ENCODE measurements around the gene THG1L.

Gene THG1L

GRCh38 chr5:157747766-157748700 lies 16.8 kb downstream of the THG1L start:
- Mint-ChIP-seq H3K4me1 (peaks cover 20% of the 10 kb centered on the region), H3K4me3 (no peak overlapping the region), H3K36me3 (ENCODE audit: insufficient read depth) (peaks cover 8% of the 10 kb centered on the region), H3K27me3 (no peaks in the 10 kb centered on the region), H3K27ac (ENCODE audit: low read depth) (no peak overlapping the region), H3K9me3 (no peaks in the 10 kb centered on the region)
- DNase-seq (ENCODE audit: low spot score in 2 of 2) (no peak), ATAC-seq (replicated peaks; ENCODE audit: extremely low read depth, poor library complexity, severe bottlenecking) (no peak)

- no peak for ATAC-seq (replicated peaks; ENCODE audit: extremely low read depth, poor library complexity, severe bottlenecking)
Measured at GRCh38 chr5:157748760-157749461, 17.7 kb downstream of the THG1L start.

GRCh38 chr5:157749462-157749799 lies 18.2 kb downstream of the THG1L start:
- no peaks in the 10 kb centered on the region for H3K9me3 Mint-ChIP-seq
- peaks cover 7% of the 10 kb centered on the region for H3K36me3 Mint-ChIP-seq (ENCODE audit: insufficient read depth)
- H3K4me1 Mint-ChIP-seq, result peaks cover 11% of the 10 kb centered on the region
- DNase-seq (ENCODE audit: low spot score in 2 of 2), result no peak
- ATAC-seq (replicated peaks; ENCODE audit: extremely low read depth, poor library complexity, severe bottlenecking), result no peak
- no peaks in the 10 kb centered on the region for H3K27me3 Mint-ChIP-seq
- no peak overlapping the region for H3K27ac Mint-ChIP-seq (ENCODE audit: low read depth)
- no peak overlapping the region for H3K4me3 Mint-ChIP-seq

More at GRCh38 chr5:157748760-157749461, 17.7 kb downstream of the THG1L start:
- no peak for DNase-seq (ENCODE audit: low spot score in 2 of 2)
- Mint-ChIP-seq H3K4me3 (no peak overlapping the region), H3K4me1 (peaks cover 16% of the 10 kb centered on the region), H3K9me3 (no peaks in the 10 kb centered on the region), H3K27me3 (no peaks in the 10 kb centered on the region), H3K36me3 (ENCODE audit: insufficient read depth) (peaks cover 10% of the 10 kb centered on the region), H3K27ac (ENCODE audit: low read depth) (no peak overlapping the region)

DNA sequence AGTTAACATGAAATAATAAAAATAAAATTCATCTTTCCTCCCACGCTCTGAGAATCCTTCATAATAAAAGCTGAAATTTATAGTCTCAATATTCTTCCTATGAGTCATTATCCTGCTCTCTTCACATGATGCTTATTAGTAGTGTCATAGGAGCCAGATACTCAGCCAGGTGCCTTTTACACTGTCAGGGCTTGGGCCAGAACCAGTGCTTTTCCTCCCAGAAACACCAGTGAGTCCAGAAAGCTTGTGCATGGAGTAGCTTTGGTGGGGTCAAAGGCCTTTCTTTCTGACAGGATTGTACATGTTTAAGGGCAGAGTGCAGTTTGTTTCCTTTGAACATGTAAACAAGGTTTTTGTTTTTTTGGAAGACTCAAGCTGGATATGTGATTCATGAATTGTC lies 19.1 kb downstream of the THG1L start:
- H3K4me3 Mint-ChIP-seq, result no peak overlapping the region
- no peaks in the 10 kb centered on the region for H3K9me3 Mint-ChIP-seq
- H3K27me3 Mint-ChIP-seq, result no peaks in the 10 kb centered on the region
- peaks cover 9% of the 10 kb centered on the region for H3K36me3 Mint-ChIP-seq (ENCODE audit: insufficient read depth)
- H3K4me1 Mint-ChIP-seq, result peaks cover 4% of the 10 kb centered on the region
- ATAC-seq (replicated peaks; ENCODE audit: extremely low read depth, poor library complexity, severe bottlenecking), result no peak
- no peak overlapping the region for H3K27ac Mint-ChIP-seq (ENCODE audit: low read depth)
- DNase-seq (ENCODE audit: low spot score in 2 of 2), result no peak

DNA sequence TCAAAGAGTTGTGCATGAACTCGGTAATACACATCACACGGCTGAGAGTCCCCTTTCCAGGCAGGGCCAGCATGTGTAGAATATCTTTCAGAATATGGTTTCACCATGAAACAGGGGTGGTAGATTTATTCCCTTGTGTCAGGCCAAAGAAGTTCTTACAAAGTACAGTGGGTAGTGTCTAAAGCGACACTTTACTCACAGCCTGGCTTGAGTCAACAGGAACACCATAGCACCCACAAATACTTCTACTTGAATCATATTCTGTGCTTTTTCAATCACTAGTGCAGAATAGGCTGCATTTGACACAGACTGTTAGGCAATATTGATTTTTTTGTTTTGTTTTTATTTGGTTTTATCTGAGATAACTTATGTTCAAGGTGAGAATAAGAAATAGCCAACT lies 24.9 kb downstream of the THG1L start:
- no peak overlapping the region for H3K27ac Mint-ChIP-seq (ENCODE audit: low read depth)
- H3K36me3 Mint-ChIP-seq (ENCODE audit: insufficient read depth), result peaks cover 16% of the 10 kb centered on the region
- no peak for ATAC-seq (replicated peaks; ENCODE audit: extremely low read depth, poor library complexity, severe bottlenecking)
- no peak overlapping the region for H3K4me3 Mint-ChIP-seq
- H3K4me1 Mint-ChIP-seq, result no peaks in the 10 kb centered on the region
- H3K9me3 Mint-ChIP-seq, result no peaks in the 10 kb centered on the region
- no peak for DNase-seq (ENCODE audit: low spot score in 2 of 2)
- no peaks in the 10 kb centered on the region for H3K27me3 Mint-ChIP-seq

GRCh38 chr5:157758706-157759105 lies 27.5 kb downstream of the THG1L start:
- H3K27ac Mint-ChIP-seq (ENCODE audit: low read depth), result no peak overlapping the region
- H3K36me3 Mint-ChIP-seq (ENCODE audit: insufficient read depth), result peaks cover 10% of the 10 kb centered on the region
- no peaks in the 10 kb centered on the region for H3K9me3 Mint-ChIP-seq
- no peak for ATAC-seq (replicated peaks; ENCODE audit: extremely low read depth, poor library complexity, severe bottlenecking)
- no peaks in the 10 kb centered on the region for H3K27me3 Mint-ChIP-seq
- no peak for DNase-seq (ENCODE audit: low spot score in 2 of 2)
- no peaks in the 10 kb centered on the region for H3K4me1 Mint-ChIP-seq
- H3K4me3 Mint-ChIP-seq, result no peak overlapping the region

- H3K4me3 Mint-ChIP-seq, result no peak overlapping the region
- no peak for DNase-seq (ENCODE audit: low spot score in 2 of 2)
- no peaks in the 10 kb centered on the region for H3K27me3 Mint-ChIP-seq
- H3K9me3 Mint-ChIP-seq, result no peaks in the 10 kb centered on the region
- peaks cover 4% of the 10 kb centered on the region for H3K36me3 Mint-ChIP-seq (ENCODE audit: insufficient read depth)
- no peaks in the 10 kb centered on the region for H3K4me1 Mint-ChIP-seq
- no peak overlapping the region for H3K27ac Mint-ChIP-seq (ENCODE audit: low read depth)
- ATAC-seq (replicated peaks; ENCODE audit: extremely low read depth, poor library complexity, severe bottlenecking), result no peak
Measured at GRCh38 chr5:157761690-157762621, 30.7 kb downstream of the THG1L start.

DNA sequence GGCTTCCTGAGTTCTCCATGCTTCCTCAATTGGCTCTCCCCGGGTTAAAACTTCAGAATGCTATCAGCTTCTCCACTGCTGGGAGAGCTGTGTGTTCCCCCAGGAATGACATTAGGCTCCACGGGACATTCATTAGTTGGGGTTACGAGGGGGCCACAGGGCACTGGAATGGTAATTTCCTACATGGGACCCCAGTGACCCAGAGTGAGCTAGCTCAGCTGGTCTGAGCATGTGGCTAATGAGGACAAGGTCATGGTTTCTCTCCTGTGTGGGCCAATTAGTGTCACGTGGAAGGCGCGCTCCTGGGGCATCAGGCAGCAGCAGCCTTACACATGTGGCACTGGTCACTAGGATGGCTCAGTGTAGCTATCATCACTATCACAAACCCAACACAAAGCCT lies 33.3 kb downstream of the THG1L start:
- H3K9me3 Mint-ChIP-seq, result no peaks in the 10 kb centered on the region
- H3K27me3 Mint-ChIP-seq, result no peaks in the 10 kb centered on the region
- no peak for ATAC-seq (replicated peaks; ENCODE audit: extremely low read depth, poor library complexity, severe bottlenecking)
- H3K4me3 Mint-ChIP-seq, result no peak overlapping the region
- H3K36me3 Mint-ChIP-seq (ENCODE audit: insufficient read depth), result peaks cover 6% of the 10 kb centered on the region
- DNase-seq (ENCODE audit: low spot score in 2 of 2), result no peak
- no peaks in the 10 kb centered on the region for H3K4me1 Mint-ChIP-seq
- H3K27ac Mint-ChIP-seq (ENCODE audit: low read depth), result no peak overlapping the region

- no peaks in the 10 kb centered on the region for H3K27me3 Mint-ChIP-seq
- ATAC-seq (replicated peaks; ENCODE audit: extremely low read depth, poor library complexity, severe bottlenecking) (no peak), DNase-seq (ENCODE audit: low spot score in 2 of 2) (no peak)
- peaks cover 3% of the 10 kb centered on the region for H3K36me3 Mint-ChIP-seq (ENCODE audit: insufficient read depth)
- no peaks in the 10 kb centered on the region for H3K9me3 Mint-ChIP-seq
- H3K27ac Mint-ChIP-seq (ENCODE audit: low read depth), result no peak overlapping the region
- no peaks in the 10 kb centered on the region for H3K4me1 Mint-ChIP-seq
- H3K4me3 Mint-ChIP-seq, result no peak overlapping the region
Measured at GRCh38 chr5:157766442-157766841, 35.2 kb downstream of the THG1L start.

DNA sequence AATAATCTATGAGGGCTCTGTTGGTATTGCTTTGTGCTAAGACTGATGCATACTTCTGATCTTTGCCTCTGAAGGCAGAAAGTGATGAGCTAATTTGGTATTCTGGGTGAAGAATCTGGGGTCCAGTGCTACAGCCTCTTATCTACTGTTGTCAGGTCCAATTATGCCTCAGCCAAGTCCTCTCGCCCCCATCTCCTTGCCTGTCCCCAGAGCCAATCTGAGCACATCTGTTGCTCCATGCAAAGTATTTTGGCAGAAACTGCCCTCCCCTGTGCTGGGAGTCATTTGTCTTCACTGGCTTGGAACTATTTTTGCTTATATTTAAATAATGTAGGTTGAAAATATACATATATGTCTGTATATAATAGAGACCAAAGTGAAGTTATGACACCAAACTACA lies 35.7 kb downstream of the THG1L start:
- Mint-ChIP-seq H3K9me3 (no peaks in the 10 kb centered on the region), H3K36me3 (ENCODE audit: insufficient read depth) (peaks cover 3% of the 10 kb centered on the region), H3K4me3 (no peak overlapping the region), H3K27ac (ENCODE audit: low read depth) (no peak overlapping the region), H3K4me1 (no peaks in the 10 kb centered on the region), H3K27me3 (no peaks in the 10 kb centered on the region)
- ATAC-seq (replicated peaks; ENCODE audit: extremely low read depth, poor library complexity, severe bottlenecking) (no peak), DNase-seq (ENCODE audit: low spot score in 2 of 2) (no peak)

DNA sequence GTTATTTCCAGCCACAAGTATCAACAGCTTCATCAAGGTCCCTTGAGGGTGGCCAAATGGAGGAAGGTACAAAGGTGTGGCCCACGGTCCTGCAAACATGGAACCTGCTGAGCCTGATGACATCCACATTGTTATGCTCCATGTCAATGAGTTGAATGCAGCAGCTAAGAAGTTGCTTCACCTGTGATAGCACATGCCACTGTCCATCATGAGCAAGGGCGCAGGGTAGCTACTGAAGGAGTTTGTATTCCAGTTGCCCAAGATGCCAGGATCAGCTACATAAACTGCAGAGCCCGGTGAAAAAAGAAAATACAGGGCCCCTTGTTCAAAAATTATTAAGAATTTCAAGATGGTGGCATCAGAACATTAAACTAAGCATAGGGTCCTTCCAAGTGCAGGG lies 36.5 kb downstream of the THG1L start:
- Mint-ChIP-seq H3K9me3 (no peaks in the 10 kb centered on the region), H3K27me3 (no peaks in the 10 kb centered on the region), H3K27ac (ENCODE audit: low read depth) (no peak overlapping the region)

DNA sequence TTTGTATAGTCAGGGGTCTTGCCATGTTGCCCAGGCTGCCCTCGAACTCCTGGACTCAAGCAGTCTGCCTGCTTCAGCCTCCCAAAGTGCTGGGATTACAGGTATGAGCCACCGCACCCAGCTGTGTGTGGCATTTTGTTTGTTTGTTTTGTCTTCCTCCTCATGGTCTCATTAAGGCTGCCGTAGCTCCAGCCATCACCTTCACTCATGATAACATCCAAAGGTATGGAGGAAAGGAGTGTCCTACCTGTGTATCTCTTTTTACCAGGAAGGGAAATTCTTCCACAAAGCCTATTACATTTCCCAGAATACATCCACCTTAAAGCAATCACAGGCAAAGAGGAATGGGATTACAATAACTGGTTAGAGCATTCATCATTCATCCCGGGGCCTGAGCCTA lies 39.4 kb downstream of the THG1L start:
- Mint-ChIP-seq H3K4me1 (no peaks in the 10 kb centered on the region), H3K9me3 (no peaks in the 10 kb centered on the region), H3K4me3 (no peak overlapping the region), H3K27me3 (peaks cover 15% of the 10 kb centered on the region), H3K27ac (ENCODE audit: low read depth) (no peak overlapping the region), H3K36me3 (ENCODE audit: insufficient read depth) (peaks cover 2% of the 10 kb centered on the region)
- no peak for ATAC-seq (replicated peaks; ENCODE audit: extremely low read depth, poor library complexity, severe bottlenecking)
- DNase-seq (ENCODE audit: low spot score in 2 of 2), result no peak

More for the DNA sequence above, 36.5 kb downstream of the THG1L start:
- Mint-ChIP-seq H3K36me3 (ENCODE audit: insufficient read depth) (peaks cover 2% of the 10 kb centered on the region), H3K4me1 (no peaks in the 10 kb centered on the region), H3K4me3 (no peak overlapping the region)
- no peak for ATAC-seq (replicated peaks; ENCODE audit: extremely low read depth, poor library complexity, severe bottlenecking)
- no peak for DNase-seq (ENCODE audit: low spot score in 2 of 2)

Measured in central memory CD8-positive, alpha-beta T cell (primary cell).